Fibroblast of gingiva (primary cell): ENCODE data around the gene SPPL3.
"Not testable (repeated sequence)": the region's sequence is repeated elsewhere in the genome, so short reads cannot be mapped to it uniquely, and the experiment has no call there.

Source experiments
- DNase-seq: peaks from one replicate; pipeline ENCODE4 v3.0.0-alpha.2; 2011; ENCODE audit warnings: low read depth

SPPL3 gene

DNA sequence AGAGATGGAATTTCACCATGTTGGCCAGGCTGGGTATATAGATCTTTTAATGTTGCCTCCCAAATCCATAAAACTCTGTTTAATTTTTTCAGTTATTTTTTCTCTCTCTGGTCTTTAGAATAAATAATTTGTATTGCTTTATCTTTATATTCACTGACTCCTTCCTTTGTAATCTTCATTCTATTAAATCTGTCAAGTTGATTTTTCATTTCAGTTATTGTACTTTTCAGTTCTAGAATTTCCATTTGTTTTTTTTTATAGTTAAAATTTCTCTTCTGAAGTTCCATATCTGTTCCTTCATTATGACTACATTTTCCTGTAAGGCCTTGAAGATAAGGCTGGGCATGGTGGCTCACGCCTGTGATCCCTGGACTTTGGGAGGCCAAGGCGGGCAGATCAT is 13.6 kb upstream of the SPPL3 start:
- no peak for DNase-seq

GRCh38 chr12:120916561-120916960 is 12.4 kb upstream of the SPPL3 start:
- DNase-seq, result no peak

DNA sequence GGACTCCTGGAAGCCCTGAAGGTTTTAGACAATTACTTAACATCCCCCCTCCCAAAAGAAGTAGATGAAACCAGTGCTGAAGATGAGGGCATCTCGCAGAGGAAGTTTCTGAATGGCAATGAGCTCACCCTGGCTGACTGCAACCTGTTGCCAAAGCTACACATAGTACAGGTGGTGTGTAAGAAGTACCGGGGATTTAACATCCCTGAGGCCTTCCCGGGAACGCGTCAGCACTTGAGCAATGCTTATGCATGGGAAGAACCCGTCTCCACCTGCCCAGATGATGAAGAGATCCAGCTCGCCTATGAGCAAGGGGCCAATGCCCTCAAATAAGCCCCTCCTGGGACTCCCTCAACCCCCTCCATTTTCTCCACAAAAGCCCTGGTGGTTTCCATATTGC is 10.6 kb upstream of the SPPL3 start:
- no peak for DNase-seq

- DNase-seq, result no peak
These were observed 5.6 kb upstream of the SPPL3 start for GRCh38 chr12:120909633-120910298.

DNA sequence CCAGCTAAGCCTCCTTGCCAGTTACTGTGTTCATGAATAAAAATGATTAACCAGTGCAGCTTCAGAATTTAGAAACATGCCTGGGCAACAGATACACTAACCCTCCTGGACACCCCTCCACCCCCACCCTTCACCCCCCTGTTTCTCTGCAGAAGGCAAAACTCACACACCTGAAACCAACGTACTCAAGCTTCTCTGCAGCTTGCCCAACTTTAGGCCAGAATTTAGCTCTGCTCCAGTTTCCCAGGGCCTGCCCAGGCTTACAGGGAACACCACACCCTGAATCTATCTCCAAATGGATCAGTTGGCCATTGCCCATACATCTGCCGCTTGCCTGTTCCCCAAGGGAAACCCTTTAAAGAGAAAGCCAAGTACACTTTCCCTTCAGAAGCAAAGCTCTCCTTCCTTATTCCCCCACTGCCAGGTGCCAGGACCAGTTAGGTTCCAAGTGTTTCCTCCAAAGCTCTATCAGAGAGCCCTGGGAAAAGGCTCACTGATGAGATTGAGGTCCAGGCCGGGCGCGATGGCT is 1.8 kb upstream of the SPPL3 start:
- no peak for DNase-seq

DNA sequence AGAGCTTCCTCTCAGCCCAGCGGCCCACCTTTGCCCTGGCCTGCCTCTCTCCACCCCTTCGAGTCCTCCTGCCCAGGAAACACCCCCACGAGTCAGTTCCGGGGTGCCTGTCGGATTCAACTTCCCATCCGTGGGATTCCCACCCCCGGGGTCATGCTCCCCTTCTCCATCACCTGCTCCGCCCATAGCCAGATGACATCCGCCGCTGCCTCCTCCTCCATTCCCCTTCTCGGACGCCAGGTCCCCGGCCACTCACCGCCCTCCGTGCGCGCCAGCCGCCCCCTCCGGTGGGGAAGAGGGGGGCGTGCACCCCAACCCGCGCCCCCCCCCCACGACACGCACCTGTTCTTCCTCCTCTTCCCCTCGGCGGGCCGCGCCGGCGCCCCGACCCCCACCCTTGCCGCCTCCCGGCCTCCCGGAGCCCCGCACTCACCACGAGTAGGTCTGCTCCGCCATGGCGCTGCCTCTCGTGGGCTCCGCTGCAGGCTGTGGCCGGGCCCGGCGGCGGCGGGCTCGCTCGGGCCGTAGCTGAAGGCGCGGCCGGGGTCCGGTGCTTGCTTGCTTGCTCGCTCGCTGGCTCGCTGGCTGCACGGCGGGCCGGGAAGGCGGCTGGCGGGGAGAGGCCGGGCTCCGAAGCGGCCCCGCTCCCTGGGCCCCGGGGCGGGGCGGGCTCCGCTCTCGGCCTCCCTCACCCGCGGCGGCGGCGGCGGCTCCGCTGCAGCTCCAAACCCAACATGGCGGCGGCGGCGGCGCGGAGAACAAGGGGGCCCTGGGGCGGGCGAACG is 554 bp downstream of the SPPL3 start:
- DNase-seq, result peak; percentile 11

GRCh38 chr12:120902846-120903411 is 1.2 kb downstream of the SPPL3 start:
- no peak for DNase-seq

DNA sequence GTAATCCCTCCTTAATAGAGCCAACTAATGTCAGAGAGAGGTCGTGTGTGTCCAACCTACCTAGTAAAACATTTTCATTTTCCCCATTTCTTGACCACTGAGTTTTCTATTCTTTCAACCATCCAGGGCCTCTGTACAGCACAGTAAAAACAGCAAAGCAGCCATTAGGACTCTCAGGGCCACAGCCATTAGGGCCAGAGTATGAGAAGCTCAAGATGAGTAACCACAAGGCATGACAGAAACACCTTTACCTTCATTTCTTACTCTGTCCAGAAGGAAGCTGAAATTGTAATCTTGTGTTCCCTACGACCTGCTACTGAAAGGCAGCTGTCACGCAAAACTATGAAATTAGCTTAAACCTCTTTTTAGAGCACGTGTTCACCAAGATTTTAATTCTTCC is 2.3 kb downstream of the SPPL3 start:
- no peak for DNase-seq

- not testable (repeated sequence) for DNase-seq
These were observed 3.1 kb downstream of the SPPL3 start for GRCh38 chr12:120901101-120901500.

GRCh38 chr12:120895532-120895931 is 8.6 kb downstream of the SPPL3 start:
- DNase-seq, result no peak

DNA sequence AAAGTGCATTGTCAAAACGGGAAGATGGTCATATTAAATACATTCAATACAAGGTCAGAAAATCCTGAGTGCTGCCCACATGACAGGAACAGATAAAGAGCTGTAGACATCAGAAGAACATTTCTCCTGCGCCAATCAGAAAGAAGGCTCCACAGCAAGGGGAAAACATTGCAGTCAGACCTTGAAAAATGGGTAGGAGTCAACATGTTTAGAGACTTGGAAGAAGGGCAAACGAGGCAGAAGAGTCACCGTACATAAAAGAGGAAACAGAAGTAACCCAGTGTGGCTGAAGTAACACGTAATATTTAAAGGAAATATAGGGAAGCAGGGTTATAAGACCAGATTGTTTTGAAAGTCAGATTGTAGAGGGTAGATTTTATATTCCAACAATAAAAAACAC is 11.9 kb downstream of the SPPL3 start:
- no peak for DNase-seq

- DNase-seq, result no peak
These were observed 13.2 kb downstream of the SPPL3 start for GRCh38 chr12:120890963-120891362.

- no peak for DNase-seq
These were observed 16.7 kb downstream of the SPPL3 start for GRCh38 chr12:120887253-120888043.

DNA sequence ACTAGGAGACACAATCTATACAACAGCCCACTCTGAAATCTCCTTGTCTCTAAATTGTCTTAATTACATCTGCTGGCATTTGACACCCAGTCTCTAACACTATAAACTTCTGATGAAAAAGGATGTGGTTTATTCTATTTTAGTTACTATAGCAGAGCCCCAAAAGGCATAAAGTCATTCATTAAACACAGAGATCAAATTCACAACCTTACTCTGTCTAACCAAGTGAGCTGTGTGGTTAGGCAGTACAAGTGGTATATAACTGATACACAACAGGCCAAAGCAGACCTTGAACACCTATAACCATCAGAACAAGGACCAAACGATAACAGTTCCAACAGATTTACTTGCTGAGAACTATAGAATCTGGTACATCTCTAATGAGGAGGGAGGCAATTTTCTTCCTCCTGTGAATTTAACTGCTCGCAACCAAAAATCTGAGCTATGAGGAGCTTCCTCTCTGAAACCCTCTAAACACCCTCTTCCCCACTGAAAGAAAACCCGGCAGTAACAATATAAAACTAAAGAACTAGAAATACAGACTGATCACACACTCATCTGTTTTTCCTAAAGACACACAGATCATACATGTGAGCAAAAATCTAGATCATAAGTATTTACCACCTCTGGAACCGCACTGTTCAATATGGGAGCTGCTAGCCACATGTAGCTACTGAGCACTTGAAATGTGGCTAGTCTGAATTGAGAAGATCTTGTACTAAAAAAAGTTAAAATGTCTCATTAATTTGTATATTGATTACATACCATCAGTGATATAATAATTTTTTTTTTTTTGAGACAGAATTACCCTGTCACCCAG is 17.7 kb downstream of the SPPL3 start:
- no peak for DNase-seq

DNA sequence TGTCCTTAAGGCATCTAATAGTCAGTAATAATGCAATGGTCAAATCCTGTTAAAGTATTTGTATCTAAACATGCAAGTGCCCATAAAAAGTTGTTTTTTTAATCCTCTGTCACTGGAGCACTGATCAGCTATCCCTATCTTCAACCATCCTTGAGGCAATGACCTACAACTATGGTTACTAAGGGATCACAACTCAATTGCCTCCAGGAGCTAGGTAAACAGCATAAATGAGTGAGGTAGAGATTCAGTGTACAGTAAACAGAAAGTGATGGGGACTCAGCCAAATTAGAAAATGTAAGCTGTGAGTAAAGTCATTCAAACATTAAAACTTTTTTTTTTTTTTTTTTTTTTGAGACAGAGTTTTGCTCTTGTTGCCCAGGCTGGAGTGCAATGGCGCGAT is 18.6 kb downstream of the SPPL3 start:
- DNase-seq, result no peak

GRCh38 chr12:120884644-120885043 is 19.5 kb downstream of the SPPL3 start:
- no peak for DNase-seq

DNA sequence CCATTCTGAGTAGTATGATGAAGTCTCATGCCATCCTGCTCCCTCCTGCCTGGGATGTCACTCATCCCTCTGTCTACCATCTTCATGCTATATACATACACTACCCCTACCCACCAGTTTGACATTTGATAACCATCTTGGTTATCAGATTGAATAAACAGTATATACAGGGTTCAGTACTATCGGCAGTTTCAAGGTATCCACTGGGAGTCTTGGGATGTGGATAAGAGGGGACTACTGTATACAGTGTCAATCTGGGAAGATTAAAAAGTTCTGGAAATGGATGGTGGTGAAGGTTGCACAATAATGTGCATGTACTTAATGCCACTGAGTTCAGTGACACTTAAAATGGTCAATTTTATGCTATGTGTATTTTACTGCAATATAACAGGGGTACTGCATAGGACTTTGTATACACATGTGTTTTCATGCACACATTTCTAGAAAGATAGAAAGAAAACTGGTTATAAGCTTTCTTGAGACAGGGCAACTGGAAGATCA is 22.1 kb downstream of the SPPL3 start:
- no peak for DNase-seq

DNA sequence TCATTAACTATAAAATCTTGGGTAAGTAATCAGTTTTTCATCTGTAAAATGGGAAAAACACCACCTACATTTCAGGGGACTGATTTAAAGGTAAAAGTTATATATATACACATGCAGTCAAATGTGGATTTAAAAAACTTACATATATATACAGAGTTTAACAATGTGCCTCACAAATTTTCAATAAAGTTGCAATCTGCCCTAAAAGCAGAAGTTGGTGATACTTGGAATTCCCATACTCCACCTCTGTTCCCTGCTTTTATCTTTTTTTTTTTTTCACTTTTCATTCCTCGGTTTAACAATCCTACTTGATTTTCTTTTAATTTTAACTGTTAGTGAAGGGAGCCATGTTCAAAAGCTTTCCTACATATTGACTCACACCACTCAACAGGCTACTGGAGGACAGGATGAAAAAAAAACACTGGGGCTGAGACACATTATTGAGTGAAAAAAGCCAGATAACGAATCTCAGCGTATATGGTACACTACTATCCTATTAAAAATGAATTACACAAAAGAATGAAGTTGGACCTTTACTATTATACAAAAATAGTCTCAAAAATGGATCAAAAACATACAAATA is 24.3 kb downstream of the SPPL3 start:
- no peak for DNase-seq

- no peak for DNase-seq
These were observed 25.1 kb downstream of the SPPL3 start for GRCh38 chr12:120879102-120879501.

GRCh38 chr12:120874547-120875245 is 29.5 kb downstream of the SPPL3 start:
- DNase-seq, result no peak
